Testis (tissue), 3 donors: ENCODE data around the gene FARP2. TPM values are rescaled to one million over a fixed set of nuclear protein-coding genes. Genes with fewer than 3 reads are reported as not detected.

ENCODE experiments used
- DNase-seq: peaks from one replicate; pipeline ENCODE4 v3.0.0-alpha.2; 2019
- H3K27ac ChIP-seq, 2 donors: fragments of 200-600 bp; sonication (generic); one replicate each; pipeline ENCODE4 v1.5.1; 2019
- H3K27me3 ChIP-seq: fragments of 200-600 bp; sonication (generic); one replicate; pipeline ENCODE4 v1.5.1; 2019
- H3K36me3 ChIP-seq: fragments of 200-600 bp; sonication (generic); one replicate; pipeline ENCODE4 v1.5.1; 2017; ENCODE audit warnings: low read depth; ENCODE audit errors: missing control alignments
- H3K4me1 ChIP-seq: fragments of 200-600 bp; sonication (generic); one replicate; pipeline ENCODE4 v1.5.1; 2019
- H3K4me3 ChIP-seq, 2 donors: fragments of 200-600 bp; sonication (generic); one replicate each; pipeline ENCODE4 v1.5.1; 2017 to 2019
- H3K9me3 ChIP-seq: fragments of 200-600 bp; sonication (generic); one replicate; pipeline ENCODE4 v1.5.1; 2017
- CTCF ChIP-seq, 3 experiments: fragments of 450-650 bp in 2 of 3; fragments of 200-600 bp in 1 of 3; sonication (generic) in 1 of 3; IDR thresholded peaks; one replicate each; pipeline ENCODE4 v1.5.1; 2016 to 2019; ENCODE audit warnings: antibody characterized with exemption in 3 of 3, mild to moderate bottlenecking in 2 of 3, moderate library complexity in 1 of 3
- POLR2A ChIP-seq: fragments of 450-650 bp; IDR thresholded peaks from one replicate; pipeline ENCODE4 v1.6.1; 2017; ENCODE audit warnings: antibody characterized with exemption, mild to moderate bottlenecking, moderate library complexity
- WGBS, 2 donors: methylation state at CpG; one replicate each; pipeline ENCODE4 v1.1.5; 2018; 5-methylcytosine and 5-hydroxymethylcytosine counted together
- intact Hi-C: fragments of 100-400 bp; cut with DNase I; formaldehyde crosslinking; loops from one replicate; pipeline ENCODE4 v1.15.1; 2023; ENCODE audit warnings: low total_unique reads
- polyA plus RNA-seq: library from polyadenylated mRNA; stranded (reverse); fragments of 350-450 nt; fragmentation: Illumina TruSeq; extraction: RNeasy Lipid Tissue Mini Kit (QIAGEN cat#74804); gene quantifications from one replicate; pipeline ENCODE4 v1.2.3, GENCODE V29; 2014; ENCODE audit warnings: low read depth, low replicate concordance; ENCODE audit not compliant: insufficient read depth
- total RNA-seq, 2 donors: library from RNA; depleted of rRNA; stranded (reverse); fragments of >200 nt; gene quantifications; one replicate each; pipeline ENCODE4 v1.2.3, GENCODE V29; 2016

The FARP2 gene
- total and polyA plus RNA-seq, 3 donors from 2014 or later: 69.8 to 145 (median 78.1) TPM

- intact Hi-C loops: no loop called here
- no peaks in the 10 kb centered on the region for H3K36me3 ChIP-seq
- no peaks in the 10 kb centered on the region for H3K27me3 ChIP-seq
- no peak for DNase-seq
- H3K4me1 ChIP-seq: peaks cover 27% of the 10 kb centered on the region
- TF ChIP-seq CTCF (IDR thresholded peaks at IDR 0.05): no peak
- no peak for TF ChIP-seq POLR2A
- no peak overlapping the region for H3K27ac ChIP-seq
- WGBS, 2 donors: 70 to 83% methylated on average over 5 of the region's 5 CpGs
- H3K9me3 ChIP-seq: no peaks in the 10 kb centered on the region
- no peak overlapping the region for H3K4me3 ChIP-seq
These were observed 32.3 kb upstream of the FARP2 start for GRCh38 chr2:241323778-241324177.

- Histone ChIP-seq H3K27ac (no peak overlapping the region), H3K27me3 (no peaks in the 10 kb centered on the region), H3K4me1 (peaks cover 24% of the 10 kb centered on the region), H3K9me3 (no peaks in the 10 kb centered on the region), H3K36me3 (no peaks in the 10 kb centered on the region), H3K4me3 (no peak overlapping the region)
- TF ChIP-seq POLR2A: no peak
- TF ChIP-seq CTCF (IDR thresholded peaks at IDR 0.05): no peak
- intact Hi-C loops: no loop called here
- DNase-seq: no peak
These were observed 31.3 kb upstream of the FARP2 start for GRCh38 chr2:241324775-241325174.

- H3K27ac ChIP-seq: no peak overlapping the region
- H3K4me3 ChIP-seq: no peak overlapping the region
- DNase-seq: no peak
- no peak for TF ChIP-seq CTCF (IDR thresholded peaks at IDR 0.05)
- TF ChIP-seq POLR2A: no peak
- no peaks in the 10 kb centered on the region for H3K27me3 ChIP-seq
- intact Hi-C loops: no loop called here
- H3K36me3 ChIP-seq: no peaks in the 10 kb centered on the region
- peaks cover 24% of the 10 kb centered on the region for H3K4me1 ChIP-seq
- no peaks in the 10 kb centered on the region for H3K9me3 ChIP-seq
- WGBS, 2 donors: 84 to 90% methylated on average over 1 of the region's 1 CpG
These were observed 30.8 kb upstream of the FARP2 start for GRCh38 chr2:241325257-241325656.

- intact Hi-C loops: no loop called here
- H3K36me3 ChIP-seq: no peaks in the 10 kb centered on the region
These were observed 26.1 kb upstream of the FARP2 start for GRCh38 chr2:241329669-241330615.

More at GRCh38 chr2:241329669-241330615, 26.1 kb upstream of the FARP2 start:
- DNase-seq: no peak
- H3K4me3 ChIP-seq: no peak overlapping the region
- H3K27me3 ChIP-seq: no peaks in the 10 kb centered on the region
- H3K9me3 ChIP-seq: no peaks in the 10 kb centered on the region
- no peak overlapping the region for H3K27ac ChIP-seq
- WGBS, 2 donors: 91 to 93% methylated on average over 11 of the region's 11 CpGs
- TF ChIP-seq POLR2A (no peak), CTCF (IDR thresholded peaks at IDR 0.05) (no peak)
- no peaks in the 10 kb centered on the region for H3K4me1 ChIP-seq
